HG03460 (cell line): ENCODE measurements around the gene LTA.

ENCODE experiments used
- ATAC-seq: cut with Tn5 transposase; IDR thresholded peaks from one replicate; pipeline ENCODE4 v1.9.1; 2021; ENCODE audit not compliant: unreplicated experiment

The LTA gene

DNA sequence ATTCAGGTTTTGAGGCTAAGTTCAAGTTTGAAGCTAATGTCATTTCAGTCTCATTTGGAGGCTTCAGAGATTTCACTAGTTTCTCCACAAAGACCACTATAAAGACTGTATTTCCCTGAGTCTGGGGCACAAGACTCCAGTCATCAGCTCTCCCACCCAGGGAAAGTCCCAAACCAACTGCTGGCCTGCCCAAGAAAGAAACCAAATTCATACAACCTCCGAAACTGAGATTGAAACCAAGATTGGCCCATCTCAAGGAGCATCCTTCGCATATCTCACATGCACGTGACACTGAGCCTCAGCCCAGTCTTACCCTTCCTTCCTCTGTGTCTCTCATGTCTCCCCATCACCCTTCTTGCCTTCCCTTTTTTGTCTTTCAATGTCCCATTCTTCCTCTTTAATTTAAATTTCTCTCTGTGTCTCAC lies 3.5 kb upstream of the LTA start:
- ATAC-seq = peak; percentile 56

DNA sequence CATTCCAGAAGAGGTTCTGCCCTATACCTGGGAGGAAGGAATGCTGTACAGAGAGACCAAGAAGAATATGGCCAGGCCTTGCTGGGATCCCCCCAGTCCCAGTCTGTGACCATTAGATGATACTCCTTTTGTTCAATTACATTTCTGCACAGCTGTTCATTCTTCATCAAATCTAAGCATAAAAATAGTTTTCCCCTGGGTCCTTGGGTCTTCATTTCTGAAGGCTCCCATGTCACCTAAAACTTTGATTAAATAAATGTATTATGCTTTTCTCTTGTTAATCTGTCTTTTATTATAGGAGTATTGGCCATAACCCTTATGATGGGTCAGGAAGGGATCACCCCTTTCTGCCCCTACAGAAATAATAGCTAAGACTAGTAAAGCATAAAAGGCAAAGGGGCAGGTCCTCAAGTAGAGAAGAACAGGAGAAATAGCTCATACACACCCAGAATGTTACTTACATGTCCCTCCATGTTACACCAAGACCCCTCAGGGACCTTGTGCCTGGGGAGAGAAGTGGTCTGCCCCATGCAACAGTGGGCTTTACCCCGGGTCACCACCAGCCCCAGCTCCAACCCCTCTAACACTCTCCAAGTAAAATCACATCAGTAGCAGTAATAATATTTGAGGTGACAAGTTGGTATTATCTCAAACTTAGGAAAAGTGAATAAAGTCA lies 2.1 kb upstream of the LTA start:
- ATAC-seq = no peak

DNA sequence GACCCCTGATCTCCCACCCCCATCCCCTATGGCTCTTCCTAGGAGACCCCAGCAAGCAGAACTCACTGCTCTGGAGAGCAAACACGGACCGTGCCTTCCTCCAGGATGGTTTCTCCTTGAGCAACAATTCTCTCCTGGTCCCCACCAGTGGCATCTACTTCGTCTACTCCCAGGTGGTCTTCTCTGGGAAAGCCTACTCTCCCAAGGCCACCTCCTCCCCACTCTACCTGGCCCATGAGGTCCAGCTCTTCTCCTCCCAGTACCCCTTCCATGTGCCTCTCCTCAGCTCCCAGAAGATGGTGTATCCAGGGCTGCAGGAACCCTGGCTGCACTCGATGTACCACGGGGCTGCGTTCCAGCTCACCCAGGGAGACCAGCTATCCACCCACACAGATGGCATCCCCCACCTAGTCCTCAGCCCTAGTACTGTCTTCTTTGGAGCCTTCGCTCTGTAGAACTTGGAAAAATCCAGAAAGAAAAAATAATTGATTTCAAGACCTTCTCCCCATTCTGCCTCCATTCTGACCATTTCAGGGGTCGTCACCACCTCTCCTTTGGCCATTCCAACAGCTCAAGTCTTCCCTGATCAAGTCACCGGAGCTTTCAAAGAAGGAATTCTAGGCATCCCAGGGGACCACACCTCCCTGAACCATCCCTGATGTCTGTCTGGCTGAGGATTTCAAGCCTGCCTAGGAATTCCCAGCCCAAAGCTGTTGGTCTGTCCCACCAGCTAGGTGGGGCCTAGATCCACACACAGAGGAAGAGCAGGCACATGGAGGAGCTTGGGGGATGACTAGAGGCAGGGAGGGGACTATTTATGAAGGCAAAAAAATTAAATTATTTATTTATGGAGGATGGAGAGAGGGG lies 1.4 kb downstream of the LTA start:
- no peak for ATAC-seq

DNA sequence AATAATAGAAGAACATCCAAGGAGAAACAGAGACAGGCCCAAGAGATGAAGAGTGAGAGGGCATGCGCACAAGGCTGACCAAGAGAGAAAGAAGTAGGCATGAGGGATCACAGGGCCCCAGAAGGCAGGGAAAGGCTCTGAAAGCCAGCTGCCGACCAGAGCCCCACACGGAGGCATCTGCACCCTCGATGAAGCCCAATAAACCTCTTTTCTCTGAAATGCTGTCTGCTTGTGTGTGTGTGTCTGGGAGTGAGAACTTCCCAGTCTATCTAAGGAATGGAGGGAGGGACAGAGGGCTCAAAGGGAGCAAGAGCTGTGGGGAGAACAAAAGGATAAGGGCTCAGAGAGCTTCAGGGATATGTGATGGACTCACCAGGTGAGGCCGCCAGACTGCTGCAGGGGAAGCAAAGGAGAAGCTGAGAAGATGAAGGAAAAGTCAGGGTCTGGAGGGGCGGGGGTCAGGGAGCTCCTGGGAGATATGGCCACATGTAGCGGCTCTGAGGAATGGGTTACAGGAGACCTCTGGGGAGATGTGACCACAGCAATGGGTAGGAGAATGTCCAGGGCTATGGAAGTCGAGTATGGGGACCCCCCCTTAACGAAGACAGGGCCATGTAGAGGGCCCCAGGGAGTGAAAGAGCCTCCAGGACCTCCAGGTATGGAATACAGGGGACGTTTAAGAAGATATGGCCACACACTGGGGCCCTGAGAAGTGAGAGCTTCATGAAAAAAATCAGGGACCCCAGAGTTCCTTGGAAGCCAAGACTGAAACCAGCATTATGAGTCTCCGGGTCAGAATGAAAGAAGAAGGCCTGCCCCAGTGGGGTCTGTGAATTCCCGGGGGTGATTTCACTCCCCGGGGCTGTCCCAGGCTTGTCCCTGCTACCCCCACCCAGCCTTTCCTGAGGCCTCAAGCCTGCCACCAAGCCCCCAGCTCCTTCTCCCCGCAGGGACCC lies 2.3 kb downstream of the LTA start:
- ATAC-seq = no peak

DNA sequence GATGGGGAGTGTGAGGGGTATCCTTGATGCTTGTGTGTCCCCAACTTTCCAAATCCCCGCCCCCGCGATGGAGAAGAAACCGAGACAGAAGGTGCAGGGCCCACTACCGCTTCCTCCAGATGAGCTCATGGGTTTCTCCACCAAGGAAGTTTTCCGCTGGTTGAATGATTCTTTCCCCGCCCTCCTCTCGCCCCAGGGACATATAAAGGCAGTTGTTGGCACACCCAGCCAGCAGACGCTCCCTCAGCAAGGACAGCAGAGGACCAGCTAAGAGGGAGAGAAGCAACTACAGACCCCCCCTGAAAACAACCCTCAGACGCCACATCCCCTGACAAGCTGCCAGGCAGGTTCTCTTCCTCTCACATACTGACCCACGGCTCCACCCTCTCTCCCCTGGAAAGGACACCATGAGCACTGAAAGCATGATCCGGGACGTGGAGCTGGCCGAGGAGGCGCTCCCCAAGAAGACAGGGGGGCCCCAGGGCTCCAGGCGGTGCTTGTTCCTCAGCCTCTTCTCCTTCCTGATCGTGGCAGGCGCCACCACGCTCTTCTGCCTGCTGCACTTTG lies 3.3 kb downstream of the LTA start, which contains the start of gene TNF:
Gene TNF (plus strand): TSS at position 231 of the 567 bp plus-strand sequence. CDS start 177 bp downstream, at position 408.
- ATAC-seq = no peak

DNA sequence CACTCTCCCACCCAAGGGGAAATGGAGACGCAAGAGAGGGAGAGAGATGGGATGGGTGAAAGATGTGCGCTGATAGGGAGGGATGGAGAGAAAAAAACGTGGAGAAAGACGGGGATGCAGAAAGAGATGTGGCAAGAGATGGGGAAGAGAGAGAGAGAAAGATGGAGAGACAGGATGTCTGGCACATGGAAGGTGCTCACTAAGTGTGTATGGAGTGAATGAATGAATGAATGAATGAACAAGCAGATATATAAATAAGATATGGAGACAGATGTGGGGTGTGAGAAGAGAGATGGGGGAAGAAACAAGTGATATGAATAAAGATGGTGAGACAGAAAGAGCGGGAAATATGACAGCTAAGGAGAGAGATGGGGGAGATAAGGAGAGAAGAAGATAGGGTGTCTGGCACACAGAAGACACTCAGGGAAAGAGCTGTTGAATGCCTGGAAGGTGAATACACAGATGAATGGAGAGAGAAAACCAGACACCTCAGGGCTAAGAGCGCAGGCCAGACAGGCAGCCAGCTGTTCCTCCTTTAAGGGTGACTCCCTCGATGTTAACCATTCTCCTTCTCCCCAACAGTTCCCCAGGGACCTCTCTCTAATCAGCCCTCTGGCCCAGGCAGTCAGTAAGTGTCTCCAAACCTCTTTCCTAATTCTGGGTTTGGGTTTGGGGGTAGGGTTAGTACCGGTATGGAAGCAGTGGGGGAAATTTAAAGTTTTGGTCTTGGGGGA lies 4.0 kb downstream of the LTA start:
- no peak for ATAC-seq

DNA sequence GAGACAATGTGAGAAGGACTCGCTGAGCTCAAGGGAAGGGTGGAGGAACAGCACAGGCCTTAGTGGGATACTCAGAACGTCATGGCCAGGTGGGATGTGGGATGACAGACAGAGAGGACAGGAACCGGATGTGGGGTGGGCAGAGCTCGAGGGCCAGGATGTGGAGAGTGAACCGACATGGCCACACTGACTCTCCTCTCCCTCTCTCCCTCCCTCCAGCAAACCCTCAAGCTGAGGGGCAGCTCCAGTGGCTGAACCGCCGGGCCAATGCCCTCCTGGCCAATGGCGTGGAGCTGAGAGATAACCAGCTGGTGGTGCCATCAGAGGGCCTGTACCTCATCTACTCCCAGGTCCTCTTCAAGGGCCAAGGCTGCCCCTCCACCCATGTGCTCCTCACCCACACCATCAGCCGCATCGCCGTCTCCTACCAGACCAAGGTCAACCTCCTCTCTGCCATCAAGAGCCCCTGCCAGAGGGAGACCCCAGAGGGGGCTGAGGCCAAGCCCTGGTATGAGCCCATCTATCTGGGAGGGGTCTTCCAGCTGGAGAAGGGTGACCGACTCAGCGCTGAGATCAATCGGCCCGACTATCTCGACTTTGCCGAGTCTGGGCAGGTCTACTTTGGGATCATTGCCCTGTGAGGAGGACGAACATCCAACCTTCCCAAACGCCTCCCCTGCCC lies 4.9 kb downstream of the LTA start:
- no peak for ATAC-seq

DNA sequence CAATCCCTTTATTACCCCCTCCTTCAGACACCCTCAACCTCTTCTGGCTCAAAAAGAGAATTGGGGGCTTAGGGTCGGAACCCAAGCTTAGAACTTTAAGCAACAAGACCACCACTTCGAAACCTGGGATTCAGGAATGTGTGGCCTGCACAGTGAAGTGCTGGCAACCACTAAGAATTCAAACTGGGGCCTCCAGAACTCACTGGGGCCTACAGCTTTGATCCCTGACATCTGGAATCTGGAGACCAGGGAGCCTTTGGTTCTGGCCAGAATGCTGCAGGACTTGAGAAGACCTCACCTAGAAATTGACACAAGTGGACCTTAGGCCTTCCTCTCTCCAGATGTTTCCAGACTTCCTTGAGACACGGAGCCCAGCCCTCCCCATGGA lies 5.5 kb downstream of the LTA start:
- no peak for ATAC-seq

DNA sequence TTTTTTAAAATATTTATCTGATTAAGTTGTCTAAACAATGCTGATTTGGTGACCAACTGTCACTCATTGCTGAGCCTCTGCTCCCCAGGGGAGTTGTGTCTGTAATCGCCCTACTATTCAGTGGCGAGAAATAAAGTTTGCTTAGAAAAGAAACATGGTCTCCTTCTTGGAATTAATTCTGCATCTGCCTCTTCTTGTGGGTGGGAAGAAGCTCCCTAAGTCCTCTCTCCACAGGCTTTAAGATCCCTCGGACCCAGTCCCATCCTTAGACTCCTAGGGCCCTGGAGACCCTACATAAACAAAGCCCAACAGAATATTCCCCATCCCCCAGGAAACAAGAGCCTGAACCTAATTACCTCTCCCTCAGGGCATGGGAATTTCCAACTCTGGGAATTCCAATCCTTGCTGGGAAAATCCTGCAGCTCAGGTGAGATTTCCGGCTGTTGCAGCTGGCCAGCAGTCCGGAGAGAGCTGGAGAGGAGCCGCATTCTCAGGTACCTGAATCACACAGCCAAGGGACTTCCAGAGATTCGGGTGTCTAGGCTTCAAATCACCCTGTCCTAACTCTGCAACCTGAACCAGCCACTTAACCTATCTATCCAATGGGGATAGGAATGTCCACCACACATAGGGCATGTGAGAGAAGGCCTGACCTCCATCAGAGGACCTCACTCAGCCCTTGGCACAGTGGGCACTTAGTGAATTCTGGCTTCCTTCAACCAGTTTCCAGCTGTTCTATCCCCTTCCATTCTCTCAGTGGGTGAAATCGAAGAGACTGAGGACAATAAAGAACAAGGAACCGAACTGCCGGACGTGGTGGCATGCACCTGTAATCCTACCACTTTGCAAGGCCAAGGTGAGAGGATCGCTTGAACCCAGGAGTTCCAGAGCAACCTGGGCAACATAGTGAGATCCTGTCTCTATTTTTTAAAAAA lies 6.4 kb downstream of the LTA start:
- no peak for ATAC-seq

DNA sequence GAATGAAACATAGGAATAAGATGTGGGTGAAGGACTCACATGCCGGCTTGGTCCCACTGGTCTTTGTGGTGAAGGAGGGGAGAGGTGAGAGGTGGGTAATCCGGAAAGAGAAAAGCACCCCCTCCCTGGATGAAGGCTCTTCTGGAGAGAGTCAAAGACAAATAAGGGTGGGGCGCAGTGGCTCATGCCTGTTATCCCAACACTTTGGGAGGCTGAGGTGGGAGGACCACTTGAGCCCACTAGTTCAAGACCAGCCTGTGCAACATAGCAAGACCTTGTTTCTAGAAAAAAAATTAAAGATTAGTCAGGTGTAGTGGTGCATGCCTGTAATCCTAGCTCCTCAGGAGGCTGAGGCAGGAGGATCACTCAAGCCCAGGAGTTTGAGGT lies 7.0 kb downstream of the LTA start:
- no peak for ATAC-seq

DNA sequence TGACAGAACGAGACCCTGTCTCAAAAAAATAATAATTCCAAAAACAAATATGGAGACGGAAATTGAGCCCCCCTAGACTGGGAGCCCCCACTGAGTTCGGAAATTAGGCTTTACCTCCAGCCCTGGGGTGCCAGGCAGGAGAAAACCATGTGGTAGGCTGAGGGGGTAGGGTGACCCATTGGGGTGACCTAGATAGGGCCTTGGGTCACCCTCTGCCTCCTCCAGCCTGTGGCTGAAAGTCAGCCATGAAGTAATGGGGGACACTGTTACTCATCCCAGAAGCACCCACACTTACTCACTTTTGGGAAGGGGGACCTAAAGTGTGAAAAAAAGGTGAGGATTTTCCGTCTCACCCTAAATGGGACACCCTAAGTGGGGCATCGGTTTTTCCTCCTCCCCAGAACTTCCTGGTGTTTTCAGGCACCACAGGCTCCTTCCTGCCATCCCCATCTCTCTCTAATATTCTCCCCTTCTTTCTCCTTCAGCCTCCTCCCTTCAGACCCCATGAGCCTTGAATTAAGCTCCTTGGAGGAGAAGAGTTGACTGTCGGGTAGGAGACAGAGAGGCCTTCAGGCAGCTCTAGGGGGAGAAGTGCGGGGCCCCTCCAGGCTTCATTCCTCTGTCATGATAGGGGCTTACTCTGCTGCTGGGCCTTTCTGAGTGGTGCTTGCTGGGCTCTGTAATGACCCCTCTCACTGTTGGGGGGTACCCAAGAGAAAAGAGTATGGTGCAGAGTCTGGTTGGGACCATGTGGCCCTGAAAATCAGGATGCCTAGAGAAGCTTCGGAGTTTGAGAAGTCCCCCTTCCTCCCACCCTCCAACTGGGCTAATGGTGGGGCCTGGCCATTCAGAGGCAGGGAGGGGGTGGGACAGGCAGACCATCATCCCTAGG lies 7.7 kb downstream of the LTA start:
- no peak for ATAC-seq

DNA sequence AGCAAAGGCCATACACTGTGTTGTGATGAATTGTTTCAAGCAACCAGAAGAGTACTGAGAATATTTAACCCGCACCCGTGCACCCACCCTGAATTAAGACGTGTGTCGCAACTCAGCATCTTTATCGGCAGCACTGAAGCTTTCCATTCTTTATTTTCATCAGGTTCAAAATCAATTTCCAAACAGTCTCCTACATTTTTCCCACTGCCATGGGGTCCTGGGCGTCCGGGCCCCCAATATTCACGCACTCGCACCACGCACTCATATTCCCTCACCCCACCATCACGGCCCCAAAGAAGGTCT lies 8.3 kb downstream of the LTA start:
- no peak for ATAC-seq

DNA sequence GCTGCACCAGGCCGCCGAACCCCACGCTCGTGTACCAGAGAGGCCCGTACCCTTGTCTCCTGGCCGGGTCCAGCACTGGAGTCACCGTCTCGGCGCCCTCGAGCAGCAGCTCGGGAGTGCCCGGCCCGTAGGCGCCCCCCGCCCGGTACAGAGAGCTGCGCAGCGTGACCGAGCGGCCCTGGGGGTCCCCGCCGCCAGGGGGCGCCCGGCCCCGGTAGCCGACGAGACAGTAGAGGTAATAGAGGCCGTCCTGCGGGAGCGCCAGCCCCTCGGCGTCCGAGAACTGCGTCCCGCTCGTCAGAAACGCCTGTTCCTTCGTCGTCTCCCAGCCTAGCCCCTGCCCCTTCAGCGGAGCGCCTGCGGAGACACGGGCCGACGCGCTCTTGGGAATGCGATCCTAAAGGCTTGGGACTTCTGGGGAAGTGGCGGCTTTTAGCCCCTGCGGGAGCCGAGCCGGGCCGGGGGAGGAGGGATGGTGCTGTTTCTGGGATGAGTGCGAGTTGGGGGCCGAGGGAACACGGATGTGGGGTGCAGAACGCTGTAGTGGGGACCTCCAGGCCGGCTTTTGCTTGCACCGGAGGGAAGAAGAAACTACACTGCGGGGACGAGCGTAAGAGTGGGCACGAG lies 8.8 kb downstream of the LTA start:
- peak; percentile 45 for ATAC-seq

DNA sequence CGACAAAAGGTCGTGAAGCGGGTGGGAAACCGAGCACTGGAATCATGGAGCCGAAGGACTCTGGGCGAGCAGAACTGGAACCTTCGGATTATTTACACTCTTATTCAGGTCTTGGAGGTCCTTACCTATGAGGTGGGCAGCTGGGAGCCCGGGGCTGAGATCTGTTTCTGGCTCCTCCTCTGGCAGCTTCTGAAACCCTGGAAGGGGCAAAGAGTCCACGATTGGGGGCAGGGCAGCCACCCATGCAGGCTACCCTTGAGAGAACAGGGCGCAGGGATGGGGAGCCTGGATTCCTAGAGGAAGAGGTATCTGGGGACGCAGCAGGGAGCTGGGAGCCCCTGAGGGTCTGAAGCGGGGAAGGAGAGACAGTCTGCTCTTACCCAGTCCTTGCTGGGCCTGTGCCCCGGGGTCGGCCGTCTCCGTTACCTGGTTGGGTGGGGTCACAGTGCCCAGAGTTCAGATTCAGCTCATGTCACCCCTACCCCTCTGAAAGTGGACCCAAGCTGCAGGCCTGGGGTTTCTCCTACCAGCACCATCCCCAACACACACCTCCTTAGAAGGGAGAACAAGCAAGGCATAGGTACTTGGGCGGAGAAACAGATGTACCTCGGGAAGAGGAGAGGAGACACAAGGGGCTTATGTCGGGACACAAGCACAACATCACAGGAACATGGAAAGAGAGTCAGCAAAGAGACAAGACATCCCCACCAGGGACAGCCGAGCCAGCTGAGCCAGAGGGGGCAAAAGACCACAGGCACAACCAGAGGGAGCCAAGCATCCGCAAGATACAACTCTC lies 9.5 kb downstream of the LTA start:
- ATAC-seq = no peak

DNA sequence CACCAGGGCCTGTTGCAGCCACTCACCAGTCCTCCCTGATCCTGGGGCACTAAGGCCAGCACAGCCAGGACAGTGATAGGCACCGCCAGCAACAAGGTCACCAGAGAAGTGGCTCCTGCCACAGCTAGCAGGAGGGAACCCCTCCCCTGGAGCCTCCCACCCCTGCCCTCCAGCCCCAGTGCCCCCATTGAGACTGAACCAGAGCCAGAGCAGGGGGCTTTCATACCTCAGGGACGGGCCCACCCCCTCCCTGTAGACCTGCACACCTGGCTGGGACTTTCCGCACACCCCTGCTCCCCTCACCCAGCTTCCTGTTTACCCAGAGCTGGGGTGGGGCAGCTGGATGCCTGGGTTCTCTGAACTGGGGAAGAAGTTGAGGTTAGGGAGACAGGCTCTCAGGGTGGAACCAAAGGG lies 10.1 kb downstream of the LTA start, which contains the start of gene LTB:
Gene LTB (minus strand): TSS at position 195 of the 414 bp plus-strand sequence. CDS start 7 bp downstream, at position 188.
- no peak for ATAC-seq

DNA sequence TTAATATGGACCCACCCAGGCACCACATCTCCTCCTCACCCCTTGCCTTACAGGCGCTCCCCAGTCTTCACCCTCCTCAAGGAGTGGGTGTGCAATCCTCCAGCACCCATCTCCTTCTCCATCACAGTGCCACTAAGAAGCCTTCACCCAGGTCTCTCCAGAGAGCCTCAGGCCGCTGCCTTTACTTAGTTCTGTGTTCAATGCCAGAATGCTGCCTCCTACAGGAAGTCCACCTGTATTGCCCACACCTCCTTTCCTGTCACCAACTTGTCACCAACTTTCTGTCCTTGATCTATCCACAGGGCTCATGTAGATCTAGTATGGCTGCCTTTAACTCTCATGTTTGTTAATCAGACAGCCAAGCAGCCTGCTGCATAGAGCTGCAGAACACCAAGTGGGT lies 13.4 kb downstream of the LTA start:
- ATAC-seq = no peak
